HG02943 (cell line): ENCODE results near the gene ATP5MC3.
A peak's percentile ranks its signal among the peaks of the same experiment; 100 is the strongest.

Experiments used
- ATAC-seq: cut with Tn5 transposase; IDR thresholded peaks from one replicate; pipeline ENCODE4 v1.9.1; 2021; ENCODE audit warnings: mild to moderate bottlenecking, low read depth, moderate library complexity; ENCODE audit not compliant: unreplicated experiment

Gene ATP5MC3

DNA sequence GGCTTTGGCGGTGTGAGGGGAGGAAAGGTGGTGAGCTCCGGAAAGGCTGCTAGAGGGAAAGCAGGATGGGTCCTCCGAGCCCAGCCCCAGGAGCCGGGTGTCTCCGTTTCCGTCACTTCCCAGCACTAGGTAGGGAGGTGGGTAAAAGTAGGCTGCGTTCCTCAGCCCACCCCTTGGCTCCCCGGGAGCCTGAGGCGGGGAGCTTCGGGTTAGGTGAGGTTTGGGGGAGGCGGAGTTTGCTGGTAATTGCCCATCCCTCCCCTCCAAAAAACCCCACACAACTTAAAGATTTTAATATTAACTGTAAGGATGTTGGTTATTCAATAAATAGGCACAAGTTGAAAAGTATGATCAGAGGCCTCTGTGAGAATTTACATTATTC lies 13.0 kb downstream of the ATP5MC3 start:
- peak; percentile 33 for ATAC-seq

DNA sequence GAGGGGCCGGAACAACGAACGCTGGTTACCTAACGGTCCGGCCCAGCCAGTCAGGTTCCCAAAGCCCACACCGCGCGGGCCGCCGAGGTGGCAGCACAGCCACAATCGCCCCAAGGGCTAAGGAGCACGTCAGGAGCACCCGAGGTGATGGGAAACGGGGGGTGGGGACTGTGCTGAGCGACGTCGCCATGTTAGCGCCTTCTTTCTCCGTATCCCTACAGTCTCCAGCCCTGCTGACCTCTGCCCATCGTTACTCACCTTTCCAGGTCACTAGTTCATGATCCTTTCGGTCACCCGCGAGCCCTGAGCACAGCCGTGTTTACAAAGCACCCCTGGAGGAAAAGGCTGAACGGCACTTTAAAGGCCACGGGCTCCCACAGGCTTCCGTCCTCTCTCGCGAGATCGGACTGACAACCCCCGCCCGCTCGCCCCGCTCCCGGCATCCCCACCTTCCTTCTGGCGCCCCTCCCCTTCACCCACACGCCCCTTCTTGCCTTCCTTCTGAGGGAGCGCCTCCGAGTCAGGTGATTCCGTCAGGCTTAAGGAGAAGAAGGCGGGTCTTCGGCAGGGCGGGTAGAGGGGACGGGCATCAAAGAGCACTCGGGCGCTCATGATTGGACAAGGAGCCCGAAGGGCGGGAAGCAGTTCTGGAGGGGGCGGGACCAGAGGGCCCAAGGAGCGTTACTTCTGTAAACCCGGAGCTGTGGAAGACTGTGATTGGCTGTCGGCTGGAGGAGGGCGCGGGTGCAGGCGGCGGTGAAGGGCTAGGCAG lies 13.5 kb downstream of the ATP5MC3 start, which contains the start of gene ATF2:
ATF2 (minus strand) TSS at position 412 of the 772 bp plus-strand sequence. CDS start 31,760 bp downstream, outside the sequence.
- ATAC-seq: peak; percentile 97

DNA sequence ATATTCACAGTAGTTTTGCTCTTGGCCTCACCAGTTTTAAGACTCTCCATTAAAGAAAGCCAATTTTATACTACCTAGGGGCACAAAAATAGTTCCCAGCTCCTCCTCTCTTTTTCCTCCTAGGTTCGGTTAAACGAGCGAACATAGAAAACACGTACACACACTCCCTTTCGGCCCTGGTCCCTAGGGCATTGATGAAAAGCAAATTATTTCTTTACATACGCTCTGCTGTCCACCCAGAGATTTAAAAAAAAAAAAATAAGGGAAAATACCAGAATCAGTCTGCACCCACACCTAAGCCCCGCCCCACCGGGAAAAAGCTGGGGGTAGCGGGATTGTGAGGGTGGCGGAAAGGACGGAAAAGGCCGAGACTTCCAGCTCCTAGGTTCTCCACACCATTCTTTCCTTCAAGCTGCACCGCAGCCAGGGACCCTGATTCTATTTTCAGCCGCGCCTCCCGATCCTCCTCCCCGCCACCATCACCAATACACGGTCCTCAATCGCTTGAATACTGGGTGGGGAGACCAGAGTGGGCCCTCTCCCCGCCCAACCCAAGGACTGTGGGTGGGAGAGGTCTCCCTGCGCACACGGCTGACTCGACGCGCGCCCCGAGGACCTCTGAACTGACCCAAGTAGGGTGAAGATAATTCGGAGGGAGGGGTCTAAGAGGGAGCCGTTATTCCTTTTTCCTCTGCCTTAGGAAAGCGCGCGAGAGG lies 14.3 kb downstream of the ATP5MC3 start:
- ATAC-seq: peak; percentile 9

DNA sequence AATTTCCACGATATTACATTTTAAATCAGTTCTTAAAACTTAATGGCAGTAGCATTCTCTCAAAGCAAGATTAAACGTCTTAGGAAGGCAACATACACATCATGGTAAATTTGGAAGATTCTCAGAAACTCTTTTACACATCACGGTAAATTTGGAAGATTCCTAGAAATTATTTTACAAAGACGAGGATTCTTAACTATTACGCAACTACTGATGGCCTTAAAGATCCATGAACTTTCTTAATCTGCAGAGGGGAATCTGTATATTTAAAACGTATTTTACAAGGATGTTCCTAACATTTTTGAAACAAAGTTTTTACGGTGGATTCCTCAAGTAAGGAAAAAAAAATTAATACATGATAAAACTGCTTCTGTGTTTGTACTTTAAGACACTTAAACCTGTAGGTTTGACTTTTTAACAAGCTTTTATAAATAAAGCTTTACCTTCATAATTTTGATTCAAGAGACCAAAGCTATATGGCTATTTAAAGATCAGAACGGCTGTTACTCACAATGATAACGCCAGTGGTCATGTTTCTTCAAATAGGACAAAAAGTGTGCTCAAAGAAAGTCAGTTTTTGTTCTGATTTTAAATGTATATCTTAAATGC lies 15.2 kb downstream of the ATP5MC3 start:
- ATAC-seq: no peak

DNA sequence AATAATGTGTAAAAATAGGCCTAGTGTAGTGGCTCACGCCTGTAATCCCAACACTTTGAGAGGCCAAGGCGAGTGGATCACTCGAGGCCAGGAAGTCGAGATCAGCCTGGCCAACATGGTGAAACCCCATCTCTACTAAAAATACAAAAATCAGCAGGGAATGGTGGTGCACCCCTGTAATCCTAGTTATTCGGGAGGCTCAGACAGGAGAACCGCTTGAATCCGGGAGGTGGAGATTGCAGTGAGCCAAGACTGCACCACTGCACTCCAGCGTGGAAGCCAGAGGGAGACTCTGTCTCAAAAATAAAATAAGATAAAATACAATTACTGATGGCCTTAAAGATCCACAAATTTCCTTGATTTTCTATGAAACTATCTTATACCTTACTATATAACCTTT lies 17.3 kb downstream of the ATP5MC3 start:
- ATAC-seq: no peak

DNA sequence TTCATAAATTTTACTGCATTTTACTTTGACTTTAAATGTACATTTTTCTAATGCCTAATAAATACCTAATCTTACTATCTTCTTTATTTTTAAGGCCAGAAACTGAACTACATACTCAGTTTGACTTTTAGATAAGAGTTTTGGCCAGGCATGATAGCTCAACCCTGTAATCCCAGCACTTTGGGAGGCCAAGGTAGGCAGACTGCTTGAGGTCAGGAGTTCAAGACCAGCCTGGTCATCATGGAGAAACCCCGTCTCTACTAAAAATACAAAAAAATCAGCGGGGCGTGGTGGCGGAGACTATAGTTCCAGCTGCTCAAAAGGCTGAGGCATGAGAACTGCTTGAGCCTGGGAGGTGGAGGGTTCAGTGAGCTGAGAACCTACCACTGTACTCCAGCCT lies 22.6 kb downstream of the ATP5MC3 start:
- ATAC-seq: no peak

DNA sequence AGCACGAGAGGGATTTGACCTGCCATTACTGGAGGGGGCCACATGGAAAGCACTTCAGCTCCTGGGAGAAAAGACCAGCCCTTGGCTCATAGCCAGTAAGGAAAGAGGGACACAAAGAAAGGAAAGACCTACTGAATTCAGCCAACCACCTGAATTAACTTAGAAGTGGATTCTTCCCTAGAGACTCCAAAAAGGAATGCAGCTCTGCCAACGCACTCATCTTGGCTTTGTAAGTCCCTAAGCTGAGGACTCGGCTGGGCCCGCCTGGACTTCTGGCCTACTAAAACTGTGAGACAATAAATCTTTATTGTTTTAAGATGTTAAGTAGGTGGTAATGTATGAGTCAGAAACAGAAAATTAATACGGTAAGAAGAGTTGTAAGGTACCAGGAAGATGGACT lies 25.0 kb downstream of the ATP5MC3 start:
- ATAC-seq: no peak

DNA sequence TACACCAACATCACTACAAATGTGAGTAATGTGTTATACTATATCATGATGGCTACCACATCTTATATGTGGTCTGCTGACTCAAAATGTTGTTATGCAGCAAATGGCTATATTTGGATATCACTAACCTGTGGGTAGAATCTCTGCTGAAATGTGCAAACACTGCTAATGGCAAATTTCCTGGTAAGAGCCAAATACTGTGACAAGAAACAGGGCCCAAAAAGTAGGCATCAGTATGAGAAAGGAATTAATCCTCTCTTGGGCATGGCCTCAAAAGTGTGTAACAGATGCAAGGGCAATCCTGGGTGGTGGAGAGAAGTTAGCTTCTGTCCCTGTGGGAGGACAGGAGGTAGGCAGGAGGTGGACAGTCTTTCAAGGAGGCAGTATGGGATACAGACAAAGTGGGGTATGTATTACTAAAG lies 26.8 kb downstream of the ATP5MC3 start:
- no peak for ATAC-seq

DNA sequence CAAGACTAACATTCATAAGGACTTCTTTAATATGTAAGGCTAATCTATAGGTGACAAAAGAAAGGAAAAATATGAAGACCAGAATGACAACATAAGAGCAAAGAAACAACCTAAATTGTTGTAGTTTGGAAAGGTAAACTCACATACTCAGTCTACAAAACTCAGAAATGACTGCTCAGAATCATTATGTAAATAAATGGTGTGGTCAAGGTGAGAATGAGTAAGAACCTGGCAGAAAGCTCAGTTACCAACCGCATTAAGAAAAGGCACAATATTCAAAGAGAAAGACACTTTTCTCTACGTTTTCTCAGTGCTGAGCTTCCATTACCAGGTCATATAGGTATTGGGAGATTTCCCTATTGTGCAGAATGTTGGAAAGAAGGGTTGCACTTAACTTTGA lies 29.3 kb downstream of the ATP5MC3 start:
- peak; percentile 89 for ATAC-seq

DNA sequence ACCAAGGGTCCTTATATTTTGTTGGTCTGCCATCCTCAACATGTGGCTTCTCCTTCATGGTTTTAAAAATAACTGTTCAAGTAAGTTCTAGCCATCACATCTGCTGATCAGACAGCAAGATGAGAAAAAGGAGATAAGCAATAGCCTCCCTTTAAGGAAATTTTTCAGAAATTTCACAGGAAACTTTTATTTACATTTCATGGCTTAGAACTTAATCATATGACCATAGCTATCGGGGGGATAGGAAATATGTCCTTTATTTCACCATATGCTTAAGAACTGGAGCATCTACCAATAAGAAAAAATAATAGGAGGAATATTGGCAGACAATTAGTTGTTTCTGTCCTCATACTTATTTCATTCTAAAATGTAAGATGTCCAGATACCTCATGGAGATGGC lies 29.7 kb downstream of the ATP5MC3 start:
- ATAC-seq: no peak

DNA sequence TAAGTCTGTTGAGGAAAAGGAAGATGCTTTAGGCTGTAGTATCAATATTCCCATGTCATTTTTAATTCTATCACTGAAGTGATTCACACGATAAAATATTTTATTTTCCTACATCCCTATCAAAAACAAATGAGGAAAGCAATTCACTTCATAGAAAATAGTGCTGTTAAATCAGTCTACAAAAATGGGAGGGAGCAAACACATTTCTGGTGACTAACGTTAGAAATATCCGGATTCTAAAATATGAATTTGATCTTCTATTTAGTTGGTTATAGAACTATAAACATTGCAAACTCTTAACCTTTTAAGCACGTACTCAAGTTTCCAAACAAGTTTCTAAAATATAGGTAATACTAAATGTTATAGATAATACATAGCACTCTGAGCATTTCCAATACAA lies 34.3 kb downstream of the ATP5MC3 start:
- no peak for ATAC-seq

DNA sequence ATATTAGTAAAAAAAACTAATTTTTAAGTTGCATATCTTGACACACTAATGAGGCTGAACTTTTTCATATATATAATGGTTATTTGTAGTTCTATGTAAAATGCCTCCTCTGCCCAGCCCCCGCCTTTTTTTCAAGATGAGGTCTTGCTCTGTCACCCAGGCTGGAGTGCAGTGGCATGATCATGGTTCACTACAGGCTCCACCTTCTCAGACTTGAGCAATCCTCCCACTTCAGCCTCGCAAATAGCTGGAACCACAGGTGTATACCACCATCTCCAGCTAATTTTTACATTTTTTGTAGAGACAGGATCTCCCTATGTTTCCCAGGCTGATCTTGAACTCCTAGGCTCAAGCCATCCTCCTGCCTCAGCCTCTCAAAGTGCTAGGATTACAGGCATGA lies 37.8 kb downstream of the ATP5MC3 start:
- no peak for ATAC-seq

DNA sequence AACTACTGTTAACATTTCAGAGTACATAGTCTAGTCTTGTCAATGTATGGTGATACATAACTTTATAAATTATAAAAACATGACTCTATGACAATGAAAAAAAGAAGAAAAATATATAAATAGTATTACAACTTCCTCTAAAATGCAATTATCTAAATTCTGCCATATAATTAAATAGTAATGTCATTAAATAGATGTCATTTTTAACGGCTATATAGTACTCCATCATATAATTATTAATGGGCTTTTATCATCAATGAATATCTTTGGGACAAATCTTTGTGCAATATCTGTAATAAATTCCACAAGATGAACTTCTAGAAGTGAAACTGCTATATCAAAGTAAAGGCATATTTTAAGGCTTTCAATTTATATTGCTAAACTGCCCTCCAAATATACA lies 38.3 kb downstream of the ATP5MC3 start:
- no peak for ATAC-seq

DNA sequence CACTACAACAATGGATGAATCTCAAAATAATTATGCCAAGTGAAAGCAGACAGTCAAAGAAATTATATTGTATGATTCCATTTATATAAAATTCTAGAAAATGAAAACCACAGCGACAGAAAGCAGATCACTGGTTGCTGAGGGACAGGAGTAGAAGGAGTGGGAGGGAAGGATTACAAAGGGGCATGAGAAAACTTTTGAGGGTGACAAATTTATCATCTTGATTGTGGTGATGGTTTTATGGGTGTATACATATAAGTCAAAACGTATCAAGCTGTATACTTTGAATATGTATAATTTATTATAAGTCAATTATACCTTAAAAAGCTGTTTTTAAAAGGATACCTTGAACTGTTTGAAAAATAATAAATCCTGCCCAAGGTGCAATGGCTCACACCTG lies 41.2 kb downstream of the ATP5MC3 start:
- ATAC-seq: no peak

DNA sequence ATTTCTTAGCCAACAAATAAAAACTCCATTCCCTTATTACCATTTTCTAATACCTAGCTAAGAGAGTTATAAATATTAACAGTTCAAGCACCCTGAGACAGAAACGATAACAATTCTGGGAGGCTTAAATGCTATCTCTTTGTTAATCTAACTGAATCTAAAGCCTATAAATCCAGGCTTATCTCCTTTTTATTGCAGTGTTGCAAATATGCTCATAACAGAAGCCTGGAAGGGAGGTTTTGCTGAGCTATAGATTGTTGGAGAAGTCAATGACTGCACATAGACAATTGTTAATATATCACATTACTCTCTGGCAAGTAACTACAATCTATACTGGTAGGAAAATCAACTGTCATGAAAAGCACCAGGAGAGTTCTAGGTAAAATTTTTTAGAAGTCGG lies 43.7 kb downstream of the ATP5MC3 start:
- ATAC-seq: no peak

DNA sequence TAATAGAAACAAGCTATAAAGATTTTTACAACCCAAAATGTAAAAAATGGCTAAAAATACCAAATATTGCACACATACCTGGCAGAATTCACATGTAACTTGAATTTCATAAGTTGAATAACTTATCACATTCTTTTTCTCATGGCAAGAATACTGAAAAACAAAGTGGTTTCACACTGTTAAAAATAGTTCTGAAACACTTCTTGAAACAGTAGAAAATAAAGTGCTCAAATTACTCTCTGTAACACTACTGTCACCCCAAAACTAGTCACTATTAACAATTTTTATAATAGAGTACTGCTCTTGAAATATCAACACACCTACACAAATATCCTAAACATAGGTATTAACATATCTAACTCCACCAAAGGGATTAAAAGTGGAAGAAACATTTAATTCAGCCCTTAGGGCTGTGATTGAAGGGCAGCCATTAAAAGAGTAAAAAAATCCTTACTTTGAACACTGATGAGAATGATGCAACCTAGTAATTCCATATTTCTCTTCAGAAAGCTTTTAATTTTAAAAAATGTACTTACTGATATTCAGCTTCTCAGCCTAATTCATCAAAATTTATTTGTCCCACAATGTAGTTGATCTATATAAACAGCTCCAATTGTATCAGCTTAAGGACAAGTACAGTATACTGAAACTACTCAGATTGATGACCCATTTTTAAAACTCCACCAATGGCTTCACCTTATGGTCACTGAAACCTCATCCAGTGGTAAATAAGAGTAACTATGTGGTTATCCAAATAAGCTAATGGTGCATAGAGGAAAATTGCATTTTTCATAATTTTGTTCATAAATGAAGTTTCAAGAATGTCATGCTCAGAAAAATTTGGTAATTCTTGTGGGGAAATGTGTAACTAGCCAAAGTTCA lies 44.9 kb downstream of the ATP5MC3 start:
- ATAC-seq: no peak

DNA sequence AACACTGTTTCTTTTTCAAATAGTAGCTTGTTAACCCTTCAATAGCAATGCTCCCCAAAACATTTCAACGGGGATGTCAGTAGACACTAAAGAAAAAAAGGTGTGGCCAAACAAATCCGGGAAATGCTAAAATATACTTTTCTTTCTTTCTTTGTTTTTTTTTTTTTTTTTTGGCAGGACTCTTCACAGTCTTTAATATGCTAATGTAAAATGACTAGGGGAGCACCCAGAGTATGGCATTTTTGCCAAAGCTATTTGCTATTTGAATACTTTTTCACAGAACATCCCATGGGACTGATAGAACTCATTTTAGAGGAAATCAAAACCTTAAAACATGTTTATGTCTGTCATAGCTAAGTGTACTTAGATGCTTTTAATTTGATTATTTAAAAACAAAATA lies 45.6 kb downstream of the ATP5MC3 start:
- no peak for ATAC-seq

DNA sequence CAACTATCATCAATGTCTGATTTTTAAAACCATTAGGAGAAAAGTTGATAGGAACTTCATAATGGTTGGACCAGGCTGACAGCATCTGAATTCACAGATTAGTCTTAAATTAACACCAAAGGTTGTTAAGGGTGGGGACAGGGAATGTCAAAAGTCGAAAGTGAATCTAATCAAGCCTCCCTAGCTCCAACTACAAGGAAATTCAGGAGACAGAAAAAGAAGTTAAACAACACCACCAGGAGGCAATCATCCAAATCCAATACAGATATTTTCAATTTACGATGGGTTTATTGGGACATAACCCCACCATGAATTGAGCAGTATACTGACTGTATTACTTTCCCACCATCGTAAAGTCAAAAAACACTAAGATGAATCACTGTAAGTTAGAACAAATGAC lies 46.3 kb downstream of the ATP5MC3 start:
- ATAC-seq: no peak

DNA sequence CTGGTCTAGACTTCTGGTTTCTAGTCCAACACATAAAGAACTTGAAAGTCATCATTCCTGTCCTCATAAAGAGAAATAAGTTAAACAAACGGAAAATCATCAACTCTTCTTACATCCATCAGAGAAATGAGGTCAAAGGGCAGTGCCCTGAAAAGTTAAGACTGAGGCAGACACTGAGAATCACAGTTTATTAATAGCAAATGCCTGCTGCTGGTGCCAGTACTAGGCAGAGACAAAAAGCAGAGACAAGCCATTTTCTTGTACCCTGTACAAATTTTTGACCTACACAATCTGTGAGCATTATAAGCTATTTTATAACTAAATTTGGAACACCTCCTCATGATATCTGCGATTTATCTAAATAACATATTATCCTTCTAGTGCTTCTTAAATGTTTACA lies 50.3 kb downstream of the ATP5MC3 start:
- no peak for ATAC-seq

DNA sequence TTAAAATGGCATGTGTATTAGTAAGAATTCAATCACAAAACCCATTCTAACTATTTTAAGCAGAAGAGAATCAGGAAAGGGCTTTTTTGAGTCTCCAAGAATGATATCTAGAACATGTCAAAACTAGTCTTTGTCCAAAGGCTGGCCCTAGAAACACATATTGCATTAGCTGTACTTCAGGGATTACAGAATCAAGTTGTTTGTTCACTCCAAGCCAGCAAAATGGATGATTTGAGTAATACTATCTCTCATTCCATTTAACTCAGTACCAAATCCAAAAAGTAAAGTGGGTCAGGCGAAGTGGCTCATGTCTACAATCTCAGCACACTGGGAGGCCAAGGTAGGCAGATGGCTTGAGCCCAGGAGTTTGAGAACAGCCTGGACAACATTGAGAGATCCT lies 54.8 kb downstream of the ATP5MC3 start:
- ATAC-seq: no peak
